HFFc6 (cell line): ENCODE results near the gene GABRB1. TPM values are rescaled to one million over a fixed set of nuclear protein-coding genes. Genes with fewer than 3 reads are reported as not detected.

Experiments
- DNase-seq: peaks from one replicate; pipeline ENCODE4 v3.0.0-alpha.2; 2018
- H3K27ac Mint-ChIP-seq: 2 replicates; pipeline ENCODE4 v1.8.0; 2020; ENCODE audit warnings: mild to moderate bottlenecking, mixed read lengths
- H3K27me3 Mint-ChIP-seq: 2 replicates; pipeline ENCODE4 v1.8.0; 2021; ENCODE audit warnings: mild to moderate bottlenecking, moderate library complexity, mixed read lengths; ENCODE audit not compliant: insufficient read depth
- H3K36me3 Mint-ChIP-seq: 2 replicates; pipeline ENCODE4 v1.8.0; 2021; ENCODE audit warnings: low read depth, mixed read lengths
- H3K4me1 Mint-ChIP-seq: 2 replicates; pipeline ENCODE4 v1.8.0; 2020; ENCODE audit warnings: low read depth, mixed read lengths
- H3K4me3 Mint-ChIP-seq: 2 replicates; pipeline ENCODE4 v1.8.0; 2020; ENCODE audit warnings: mild to moderate bottlenecking, moderate library complexity, mixed read lengths
- H3K9me3 Mint-ChIP-seq: 2 replicates; pipeline ENCODE4 v1.8.0; 2020; ENCODE audit warnings: mild to moderate bottlenecking, mixed read lengths
- CTCF ChIP-seq: fragments of 200-600 bp; sonication (generic); IDR thresholded peaks from 2 replicates; pipeline ENCODE4 v1.5.0; 2021; ENCODE audit warnings: antibody characterized with exemption, mild to moderate bottlenecking
- total RNA-seq, 6 experiments: library from RNA; stranded (reverse); fragmentation: NEBNext Ultra II Directional; extraction: Animal tissue kit (Norgen Biotek cat#: 25700); gene quantifications; 2 replicates in 1 of 6; 3 replicates in 5 of 6; pipeline ENCODE4 v1.2.3, GENCODE V29; 2021

The GABRB1 gene
- total RNA-seq, 6 experiments from 2014 or later: not detected

DNA sequence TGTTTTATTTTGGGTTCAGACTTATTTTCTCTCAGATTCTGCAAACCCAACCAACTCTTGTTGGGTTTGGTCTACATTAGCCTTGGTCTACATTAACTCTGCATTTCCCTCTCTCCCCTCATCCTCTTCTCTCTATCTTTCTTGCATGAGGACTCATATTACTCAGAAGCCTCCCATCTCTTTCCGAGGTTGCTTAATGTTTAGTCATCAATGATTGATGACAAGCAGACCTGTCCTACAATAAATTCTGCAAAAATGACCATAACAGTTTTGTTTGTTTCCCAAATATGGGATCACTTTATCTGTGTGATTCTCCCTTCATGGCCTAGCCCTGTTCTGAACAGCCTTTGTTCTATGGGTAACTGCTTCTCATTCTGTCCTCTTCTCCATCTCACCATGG lies 75.2 kb downstream of the GABRB1 start:
- DNase-seq: no peak
- TF ChIP-seq CTCF: no peak
- Mint-ChIP-seq H3K27me3 (peaks cover 9% of the 10 kb centered on the region; the same call in 1 of the 2 replicates), H3K36me3 (no peaks in the 10 kb centered on the region), H3K9me3 (no peaks in the 10 kb centered on the region), H3K4me1 (no peaks in the 10 kb centered on the region), H3K4me3 (no peak overlapping the region), H3K27ac (no peak overlapping the region)

GRCh38 chr4:47109379-47109778 lies 78.0 kb downstream of the GABRB1 start:
- no peaks in the 10 kb centered on the region for H3K4me1 Mint-ChIP-seq
- TF ChIP-seq CTCF: no peak
- H3K36me3 Mint-ChIP-seq: no peaks in the 10 kb centered on the region
- H3K27ac Mint-ChIP-seq: no peak overlapping the region
- H3K4me3 Mint-ChIP-seq: no peak overlapping the region
- no peaks in the 10 kb centered on the region for H3K9me3 Mint-ChIP-seq
- H3K27me3 Mint-ChIP-seq: peaks cover 12% of the 10 kb centered on the region
- no peak for DNase-seq

- peaks cover 8% of the 10 kb centered on the region; the same call in 1 of the 2 replicates for H3K27me3 Mint-ChIP-seq
- H3K9me3 Mint-ChIP-seq: no peaks in the 10 kb centered on the region
- no peaks in the 10 kb centered on the region for H3K4me1 Mint-ChIP-seq
- no peak for TF ChIP-seq CTCF
- DNase-seq: no peak
- H3K4me3 Mint-ChIP-seq: no peak overlapping the region
- no peak overlapping the region for H3K27ac Mint-ChIP-seq
- no peaks in the 10 kb centered on the region for H3K36me3 Mint-ChIP-seq
Measured at GRCh38 chr4:47110546-47111132, 79.3 kb downstream of the GABRB1 start.

DNA sequence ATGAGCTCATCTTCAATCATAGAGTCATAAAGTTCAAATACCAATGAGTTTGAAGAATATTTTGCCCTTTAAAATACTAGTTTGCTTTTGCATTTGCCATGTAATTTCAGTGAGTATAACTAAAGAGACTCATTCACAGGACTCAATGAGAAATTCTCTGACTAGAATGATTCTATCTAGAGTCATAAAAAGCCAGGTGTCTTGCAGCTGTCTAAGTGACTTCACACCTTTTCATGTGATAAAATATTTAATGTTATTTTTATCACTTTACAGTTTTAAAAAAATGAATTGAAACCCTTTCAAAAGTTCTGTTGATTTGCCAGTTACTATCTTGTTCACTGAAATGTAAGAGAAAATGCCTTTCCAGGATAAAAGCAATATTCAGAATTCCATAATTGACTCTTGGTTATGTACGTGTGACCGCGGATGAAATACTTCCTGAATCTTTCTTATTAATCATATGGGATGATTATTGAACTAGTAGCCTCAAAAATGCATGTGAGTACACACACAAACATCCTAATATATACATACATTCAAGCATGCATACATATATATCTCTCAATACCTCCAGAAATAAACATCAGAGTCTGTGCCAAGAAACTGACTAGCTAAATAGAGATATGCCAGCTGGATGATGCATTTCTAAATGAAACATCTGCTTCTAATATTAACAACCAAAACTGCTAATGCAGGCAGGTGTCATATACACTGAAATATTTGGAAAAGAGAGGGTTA lies 87.0 kb downstream of the GABRB1 start:
- no peak overlapping the region for H3K27ac Mint-ChIP-seq
- H3K36me3 Mint-ChIP-seq: no peaks in the 10 kb centered on the region
- no peaks in the 10 kb centered on the region for H3K4me1 Mint-ChIP-seq
- DNase-seq: no peak
- H3K9me3 Mint-ChIP-seq: no peaks in the 10 kb centered on the region
- H3K27me3 Mint-ChIP-seq: no peaks in the 10 kb centered on the region; the same call in 1 of the 2 replicates
- no peak for TF ChIP-seq CTCF
- H3K4me3 Mint-ChIP-seq: no peak overlapping the region

GRCh38 chr4:47120783-47121182 lies 89.4 kb downstream of the GABRB1 start:
- H3K27ac Mint-ChIP-seq: no peak overlapping the region
- TF ChIP-seq CTCF: no peak
- no peaks in the 10 kb centered on the region; the same call in none of the 2 replicates for H3K27me3 Mint-ChIP-seq
- no peaks in the 10 kb centered on the region for H3K36me3 Mint-ChIP-seq
- no peak overlapping the region for H3K4me3 Mint-ChIP-seq
- H3K9me3 Mint-ChIP-seq: no peaks in the 10 kb centered on the region
- no peak for DNase-seq
- no peaks in the 10 kb centered on the region for H3K4me1 Mint-ChIP-seq
